ENCODE measurements around the gene GRM8. TPM values are rescaled to one million over a fixed set of nuclear protein-coding genes. Genes with fewer than 3 reads are reported as not detected.

GRM8 gene
- total and polyA plus RNA-seq, 8 donors: 0.26 to 0.75 (median 0.44) TPM; not detected in 2

- TF ChIP-seq, protein P1, sequence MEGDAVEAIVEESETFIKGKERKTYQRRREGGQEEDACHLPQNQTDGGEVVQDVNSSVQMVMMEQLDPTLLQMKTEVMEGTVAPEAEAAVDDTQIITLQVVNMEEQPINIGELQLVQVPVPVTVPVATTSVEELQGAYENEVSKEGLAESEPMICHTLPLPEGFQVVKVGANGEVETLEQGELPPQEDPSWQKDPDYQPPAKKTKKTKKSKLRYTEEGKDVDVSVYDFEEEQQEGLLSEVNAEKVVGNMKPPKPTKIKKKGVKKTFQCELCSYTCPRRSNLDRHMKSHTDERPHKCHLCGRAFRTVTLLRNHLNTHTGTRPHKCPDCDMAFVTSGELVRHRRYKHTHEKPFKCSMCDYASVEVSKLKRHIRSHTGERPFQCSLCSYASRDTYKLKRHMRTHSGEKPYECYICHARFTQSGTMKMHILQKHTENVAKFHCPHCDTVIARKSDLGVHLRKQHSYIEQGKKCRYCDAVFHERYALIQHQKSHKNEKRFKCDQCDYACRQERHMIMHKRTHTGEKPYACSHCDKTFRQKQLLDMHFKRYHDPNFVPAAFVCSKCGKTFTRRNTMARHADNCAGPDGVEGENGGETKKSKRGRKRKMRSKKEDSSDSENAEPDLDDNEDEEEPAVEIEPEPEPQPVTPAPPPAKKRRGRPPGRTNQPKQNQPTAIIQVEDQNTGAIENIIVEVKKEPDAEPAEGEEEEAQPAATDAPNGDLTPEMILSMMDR (IDR thresholded peaks at IDR 0.05): no peak
- H3K36me3 ChIP-seq: no peaks in the 10 kb centered on the region
- no peak overlapping the region for H3K27ac ChIP-seq
- H3K27me3 ChIP-seq: no peaks in the 10 kb centered on the region
- no peak overlapping the region for H3K4me3 ChIP-seq
- DNase-seq (no peak), ATAC-seq (no peak)
- no peaks in the 10 kb centered on the region for H3K4me1 ChIP-seq
- intact Hi-C loops (cut with DNase I): no loop called here
- H3K9me3 ChIP-seq: no peaks in the 10 kb centered on the region
These were observed 293.1 kb downstream of the GRM8 start for GRCh38 chr7:126959649-126960048.

GRCh38 chr7:126958367-126958766 is 294.4 kb downstream of the GRM8 start:
- Histone ChIP-seq H3K4me1 (no peaks in the 10 kb centered on the region), H3K27ac (no peak overlapping the region), H3K4me3 (no peak overlapping the region), H3K27me3 (no peaks in the 10 kb centered on the region), H3K36me3 (no peaks in the 10 kb centered on the region), H3K9me3 (no peaks in the 10 kb centered on the region)
- DNase-seq (peak in 1 of 4 donors; percentile 72), ATAC-seq (no peak)
- TF ChIP-seq, protein P1 (IDR thresholded peaks at IDR 0.05): no peak
- intact Hi-C loops (cut with DNase I): no loop called here

DNA sequence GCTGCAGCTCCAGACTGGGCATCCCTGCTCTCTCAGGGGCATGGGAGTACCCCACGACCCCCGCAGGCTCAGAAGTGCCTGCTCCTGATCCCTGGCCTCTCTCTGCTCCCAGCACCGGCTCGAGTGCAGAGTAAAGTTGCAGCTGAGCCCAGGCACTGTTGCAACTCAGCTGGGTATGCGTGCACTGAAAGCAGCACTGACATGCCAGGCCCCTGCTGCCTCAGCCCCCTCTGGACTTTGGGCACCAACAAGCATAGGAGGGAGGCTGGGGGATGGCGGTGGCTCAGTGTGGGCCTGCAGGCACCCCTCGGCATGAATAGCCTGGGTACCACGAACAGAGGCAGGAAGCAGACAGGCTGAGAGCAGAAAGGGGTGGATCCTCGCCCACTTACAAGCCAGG is 295.3 kb downstream of the GRM8 start:
- TF ChIP-seq, protein P1 (IDR thresholded peaks at IDR 0.05): no peak
- no peaks in the 10 kb centered on the region for H3K4me1 ChIP-seq
- no peaks in the 10 kb centered on the region for H3K27me3 ChIP-seq
- H3K27ac ChIP-seq: no peak overlapping the region
- no peaks in the 10 kb centered on the region for H3K36me3 ChIP-seq
- DNase-seq: peak in 1 of 4 donors; percentile 51
- H3K9me3 ChIP-seq: no peaks in the 10 kb centered on the region
- intact Hi-C loops (cut with DNase I): no loop called here
- ATAC-seq: no peak
- no peak overlapping the region for H3K4me3 ChIP-seq

DNA sequence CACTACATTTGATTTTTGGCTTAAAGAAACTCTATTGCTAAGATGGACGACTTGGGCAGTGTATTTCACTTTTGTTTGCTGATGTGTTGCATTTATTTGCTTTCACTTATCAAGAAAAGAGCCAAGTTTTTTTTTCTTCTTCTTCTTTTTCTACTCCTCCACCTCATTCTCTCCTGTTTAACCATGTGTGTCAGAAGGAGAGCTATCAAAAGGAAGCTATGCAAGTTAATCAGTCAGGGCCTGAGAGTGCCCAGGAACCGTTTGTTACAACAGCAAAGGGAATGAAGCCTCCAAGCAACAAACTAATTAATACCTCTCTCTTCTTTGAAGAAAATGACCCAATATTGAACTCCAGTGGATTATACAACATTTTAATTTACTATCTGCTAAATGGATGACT is 299.3 kb downstream of the GRM8 start:
- TF ChIP-seq, protein P1 (IDR thresholded peaks at IDR 0.05): no peak
- Histone ChIP-seq H3K27ac (no peak overlapping the region), H3K4me3 (no peak overlapping the region), H3K27me3 (no peaks in the 10 kb centered on the region), H3K36me3 (no peaks in the 10 kb centered on the region), H3K9me3 (no peaks in the 10 kb centered on the region), H3K4me1 (no peaks in the 10 kb centered on the region)
- no peak for DNase-seq
- intact Hi-C loops (cut with DNase I): no loop called here
- no peak for ATAC-seq

GRCh38 chr7:126948664-126949063 is 304.1 kb downstream of the GRM8 start:
- intact Hi-C loops (cut with DNase I): no loop called here
- H3K9me3 ChIP-seq: no peaks in the 10 kb centered on the region
- no peaks in the 10 kb centered on the region for H3K27me3 ChIP-seq
- H3K4me1 ChIP-seq: no peaks in the 10 kb centered on the region
- TF ChIP-seq, protein P1 (IDR thresholded peaks at IDR 0.05): no peak
- no peaks in the 10 kb centered on the region for H3K36me3 ChIP-seq
- ATAC-seq: no peak
- no peak overlapping the region for H3K27ac ChIP-seq
- DNase-seq: no peak
- H3K4me3 ChIP-seq: no peak overlapping the region
